Adrenal gland (tissue), 5 donors: ENCODE results near the gene ERC1.

Experiments used
- POLR2A ChIP-seq, 2 donors: fragments of 450-650 bp; IDR thresholded peaks; one replicate each; pipeline ENCODE4 v1.6.1; 2017; ENCODE audit warnings: antibody characterized with exemption in 2 of 2, mild to moderate bottlenecking in 2 of 2, moderate library complexity in 1 of 2
- TF ChIP-seq, protein P1 (sequence below), 6 experiments: fragments of 450-650 bp in 4 of 6; fragments of 200-600 bp in 2 of 6; sonication (generic) in 1 of 6; IDR thresholded peaks; 1 replicate in 5 of 6; 2 replicates in 1 of 6; pipeline versions ENCODE4 v1.5.1 to v1.8.0; 2016 to 2021; ENCODE audit warnings: antibody characterized with exemption in 6 of 6, mild to moderate bottlenecking in 2 of 6, moderate library complexity in 1 of 6
- donor health status: DM: no; HTN: no; CAD: no.

DNA sequence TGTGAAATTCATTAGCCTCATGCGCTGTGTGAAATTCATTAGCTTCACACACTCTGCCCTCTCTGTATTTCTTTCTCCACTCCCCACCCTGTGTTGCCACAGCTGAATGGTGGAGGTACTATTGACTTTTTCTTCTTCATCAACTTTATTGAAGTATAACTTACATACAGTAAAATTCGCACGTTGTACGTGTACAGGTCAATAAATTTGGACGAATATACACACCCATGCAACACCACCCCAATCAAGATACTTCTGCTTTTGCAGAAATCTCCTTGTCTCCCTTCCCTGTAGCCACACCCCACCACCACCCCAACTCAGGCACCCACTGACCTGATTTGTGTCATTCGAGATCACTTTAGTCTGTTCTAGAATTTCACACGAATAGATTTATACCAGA, 551.6 kb downstream of the ERC1 start:
- TF ChIP-seq, protein P1, sequence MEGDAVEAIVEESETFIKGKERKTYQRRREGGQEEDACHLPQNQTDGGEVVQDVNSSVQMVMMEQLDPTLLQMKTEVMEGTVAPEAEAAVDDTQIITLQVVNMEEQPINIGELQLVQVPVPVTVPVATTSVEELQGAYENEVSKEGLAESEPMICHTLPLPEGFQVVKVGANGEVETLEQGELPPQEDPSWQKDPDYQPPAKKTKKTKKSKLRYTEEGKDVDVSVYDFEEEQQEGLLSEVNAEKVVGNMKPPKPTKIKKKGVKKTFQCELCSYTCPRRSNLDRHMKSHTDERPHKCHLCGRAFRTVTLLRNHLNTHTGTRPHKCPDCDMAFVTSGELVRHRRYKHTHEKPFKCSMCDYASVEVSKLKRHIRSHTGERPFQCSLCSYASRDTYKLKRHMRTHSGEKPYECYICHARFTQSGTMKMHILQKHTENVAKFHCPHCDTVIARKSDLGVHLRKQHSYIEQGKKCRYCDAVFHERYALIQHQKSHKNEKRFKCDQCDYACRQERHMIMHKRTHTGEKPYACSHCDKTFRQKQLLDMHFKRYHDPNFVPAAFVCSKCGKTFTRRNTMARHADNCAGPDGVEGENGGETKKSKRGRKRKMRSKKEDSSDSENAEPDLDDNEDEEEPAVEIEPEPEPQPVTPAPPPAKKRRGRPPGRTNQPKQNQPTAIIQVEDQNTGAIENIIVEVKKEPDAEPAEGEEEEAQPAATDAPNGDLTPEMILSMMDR (IDR thresholded peaks at IDR 0.05), result no peak
- TF ChIP-seq POLR2A (IDR thresholded peaks at IDR 0.05), result no peak
